Measurements from ENCODE around the gene ACBD6. TPM values are rescaled to one million over a fixed set of nuclear protein-coding genes. Genes with fewer than 3 reads are reported as not detected.

ACBD6 gene
- total and polyA plus RNA-seq, 10 of the 15 experiments (the other 5 are each of a cell fraction or from before 2014, with no cell fraction given), result 15.0 to 67.3 (median 55.0) TPM

GRCh38 chr1:180266275-180267210 lies 235.8 kb downstream of the ACBD6 start:
- H3K9ac ChIP-seq (ENCODE audit: control insufficient read depth, insufficient read depth, low read length), result no peak overlapping the region
- H3K27ac ChIP-seq (ENCODE audit: control insufficient read depth, insufficient read depth), result no peak overlapping the region
- intact Hi-C loops (cut with micrococcal nuclease; ENCODE audit: unreplicated experiment), result no loop called here
- WGBS (ENCODE audit: insufficient coverage, insufficient replicate concordance, low lambda C conversion rate, missing lambda C conversion rate), result 77% methylated on average over 28 of the region's 28 CpGs
- ATAC-seq (no peak), FAIRE-seq (no peak), DNase-seq (ENCODE audit: low read depth, low spot score) (no peak)
- RAD21 ChIA-PET (ENCODE audit: unreplicated experiment), result no interaction called here
- no peaks in the 10 kb centered on the region for H3K27me3 ChIP-seq (replicated peaks in 1 of 2; ENCODE audit: control insufficient read depth in 2 of 2, insufficient read depth in 2 of 2, low read length in 1 of 2)
- no peak overlapping the region for H2AFZ ChIP-seq (ENCODE audit: control insufficient read depth, low read depth, low read length)
- CTCF ChIA-PET, result interaction anchor here (1.2 kb wide), 1 partner anchor 216 kb away, joined by 4 read pairs; no protein-coding TSS in a partner anchor
- TF ChIP-seq ZBTB40 (IDR thresholded peaks at IDR 0.05; ENCODE audit: borderline replicate concordance) (no peak), POLR2A (IDR thresholded peaks at IDR 0.05; ENCODE audit: low read depth, low read length) (peak; percentile 35; the same call in 1 of the 2 replicates)
- no peak overlapping the region for H3K4me2 ChIP-seq (ENCODE audit: control insufficient read depth, insufficient read depth)
- H3K9me3 ChIP-seq (replicated peaks; ENCODE audit: control insufficient read depth, insufficient read depth, low read length), result no peaks in the 10 kb centered on the region
- no peak overlapping the region for H3K4me3 ChIP-seq
- H3K79me2 ChIP-seq (ENCODE audit: control insufficient read depth, insufficient read depth, low read length), result no peaks in the 10 kb centered on the region
- BruUV-seq (replicated peaks), result no TSS peak
- in situ Hi-C loops (cut with MboI), result no loop called here
- SMC1A ChIA-PET (ENCODE audit: uncharacterized antibody, unreplicated experiment), result no interaction called here
- POLR2A ChIA-PET, result no interaction called here
- no peaks in the 10 kb centered on the region for H4K20me1 ChIP-seq (ENCODE audit: control insufficient read depth, insufficient read depth)
- H3K36me3 ChIP-seq (ENCODE audit: control insufficient read depth in 2 of 2, insufficient read depth in 2 of 2, low read length in 1 of 2), result no peaks in the 10 kb centered on the region
- no peaks in the 10 kb centered on the region for H3K4me1 ChIP-seq (ENCODE audit: control insufficient read depth, insufficient read depth, low read length)

Measured in GM12878 (cell line).